Measurements from ENCODE around the gene PLXND1. TPM values are rescaled to one million over a fixed set of nuclear protein-coding genes. Genes with fewer than 3 reads are reported as not detected.

Gene PLXND1
- polyA plus RNA-seq, 1 donor from 2014 or later = 0.05 TPM

GRCh38 chr3:129519449-129519848 is 87.0 kb downstream of the PLXND1 start:
- Histone ChIP-seq H3K36me3 (ENCODE audit: insufficient read depth, low read length) (no peaks in the 10 kb centered on the region), H3K9ac (ENCODE audit: low read length) (no peak overlapping the region), H3F3A (ENCODE audit: insufficient read depth, low read length, poor library complexity, severe bottlenecking) (no peaks in the 10 kb centered on the region), H4K20me1 (ENCODE audit: insufficient read depth) (no peaks in the 10 kb centered on the region), H3K4me2 (ENCODE audit: low read length) (no peak overlapping the region), H3K9me3 (ENCODE audit: low read length) (no peaks in the 10 kb centered on the region), H3K9me2 (ENCODE audit: insufficient read depth, low read length) (no peaks in the 10 kb centered on the region), H3K27ac (ENCODE audit: low read length) (no peak overlapping the region), H3K79me2 (replicated peaks; ENCODE audit: insufficient read depth, low read length) (no peaks in the 10 kb centered on the region), H3K4me3 (ENCODE audit: low read length) (no peak overlapping the region), H2AFZ (ENCODE audit: low read depth, low read length) (no peak overlapping the region), H3K27me3 (ENCODE audit: insufficient read depth, low read depth, low read length) (no peaks in the 10 kb centered on the region)
- TF ChIP-seq MXI1 (conservative IDR thresholded peaks at IDR 0.05; ENCODE audit: poor library complexity, severe bottlenecking) = no peak
- TF ChIP-seq, protein P1, sequence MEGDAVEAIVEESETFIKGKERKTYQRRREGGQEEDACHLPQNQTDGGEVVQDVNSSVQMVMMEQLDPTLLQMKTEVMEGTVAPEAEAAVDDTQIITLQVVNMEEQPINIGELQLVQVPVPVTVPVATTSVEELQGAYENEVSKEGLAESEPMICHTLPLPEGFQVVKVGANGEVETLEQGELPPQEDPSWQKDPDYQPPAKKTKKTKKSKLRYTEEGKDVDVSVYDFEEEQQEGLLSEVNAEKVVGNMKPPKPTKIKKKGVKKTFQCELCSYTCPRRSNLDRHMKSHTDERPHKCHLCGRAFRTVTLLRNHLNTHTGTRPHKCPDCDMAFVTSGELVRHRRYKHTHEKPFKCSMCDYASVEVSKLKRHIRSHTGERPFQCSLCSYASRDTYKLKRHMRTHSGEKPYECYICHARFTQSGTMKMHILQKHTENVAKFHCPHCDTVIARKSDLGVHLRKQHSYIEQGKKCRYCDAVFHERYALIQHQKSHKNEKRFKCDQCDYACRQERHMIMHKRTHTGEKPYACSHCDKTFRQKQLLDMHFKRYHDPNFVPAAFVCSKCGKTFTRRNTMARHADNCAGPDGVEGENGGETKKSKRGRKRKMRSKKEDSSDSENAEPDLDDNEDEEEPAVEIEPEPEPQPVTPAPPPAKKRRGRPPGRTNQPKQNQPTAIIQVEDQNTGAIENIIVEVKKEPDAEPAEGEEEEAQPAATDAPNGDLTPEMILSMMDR (IDR thresholded peaks at IDR 0.05; ENCODE audit: poor library complexity, severe bottlenecking) = no peak
- TF ChIP-seq TAF1 (IDR thresholded peaks at IDR 0.05; ENCODE audit: low read depth) = no peak

DNA sequence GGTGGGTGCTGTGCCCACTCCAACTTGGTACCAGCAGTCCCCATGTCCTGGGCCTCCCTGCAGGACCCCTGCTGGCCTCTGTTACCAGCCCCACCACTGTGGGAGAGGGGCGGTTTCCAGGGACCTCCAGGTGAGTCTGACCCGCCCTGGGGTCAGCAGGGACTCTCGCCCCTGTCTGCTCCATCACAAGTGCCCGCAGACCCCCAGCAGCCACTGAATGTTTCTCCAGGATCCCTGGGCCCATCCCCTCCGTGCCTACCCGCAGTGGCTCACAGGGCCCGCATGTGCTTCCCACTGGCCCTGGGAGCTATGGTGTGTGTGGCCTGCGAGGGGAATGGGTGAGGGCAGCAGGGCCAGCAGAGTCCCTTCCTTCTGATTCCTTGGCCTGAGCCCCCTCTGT is 87.9 kb downstream of the PLXND1 start:
- no peaks in the 10 kb centered on the region for H4K20me1 ChIP-seq (ENCODE audit: insufficient read depth)
- H3K79me2 ChIP-seq (replicated peaks; ENCODE audit: insufficient read depth, low read length) = no peaks in the 10 kb centered on the region
- no peak overlapping the region for H3K27ac ChIP-seq (ENCODE audit: low read length)
- no peak overlapping the region for H3K4me2 ChIP-seq (ENCODE audit: low read length)
- no peak overlapping the region for H3K9ac ChIP-seq (ENCODE audit: low read length)
- H3K27me3 ChIP-seq (ENCODE audit: insufficient read depth, low read depth, low read length) = no peaks in the 10 kb centered on the region
- no peaks in the 10 kb centered on the region for H3K9me2 ChIP-seq (ENCODE audit: insufficient read depth, low read length)
- no peaks in the 10 kb centered on the region for H3K9me3 ChIP-seq (ENCODE audit: low read length)
- H3K36me3 ChIP-seq (ENCODE audit: insufficient read depth, low read length) = no peaks in the 10 kb centered on the region
- TF ChIP-seq EP300 (conservative IDR thresholded peaks at IDR 0.05; ENCODE audit: poor library complexity, severe bottlenecking) = no peak
- TF ChIP-seq EZH2 (IDR thresholded peaks at IDR 0.05; ENCODE audit: borderline replicate concordance, insufficient read depth, low read length, poor library complexity, severe bottlenecking) = no peak
- TF ChIP-seq POLR2AphosphoS5 (IDR thresholded peaks at IDR 0.05) = no peak
- TF ChIP-seq, protein P1 (IDR thresholded peaks at IDR 0.05; ENCODE audit: poor library complexity, severe bottlenecking) = no peak
- TF ChIP-seq RAD21 (conservative IDR thresholded peaks at IDR 0.05) = no peak
- TF ChIP-seq SMC3 (conservative IDR thresholded peaks at IDR 0.05; ENCODE audit: poor library complexity) = no peak
- TF ChIP-seq, protein P2, sequence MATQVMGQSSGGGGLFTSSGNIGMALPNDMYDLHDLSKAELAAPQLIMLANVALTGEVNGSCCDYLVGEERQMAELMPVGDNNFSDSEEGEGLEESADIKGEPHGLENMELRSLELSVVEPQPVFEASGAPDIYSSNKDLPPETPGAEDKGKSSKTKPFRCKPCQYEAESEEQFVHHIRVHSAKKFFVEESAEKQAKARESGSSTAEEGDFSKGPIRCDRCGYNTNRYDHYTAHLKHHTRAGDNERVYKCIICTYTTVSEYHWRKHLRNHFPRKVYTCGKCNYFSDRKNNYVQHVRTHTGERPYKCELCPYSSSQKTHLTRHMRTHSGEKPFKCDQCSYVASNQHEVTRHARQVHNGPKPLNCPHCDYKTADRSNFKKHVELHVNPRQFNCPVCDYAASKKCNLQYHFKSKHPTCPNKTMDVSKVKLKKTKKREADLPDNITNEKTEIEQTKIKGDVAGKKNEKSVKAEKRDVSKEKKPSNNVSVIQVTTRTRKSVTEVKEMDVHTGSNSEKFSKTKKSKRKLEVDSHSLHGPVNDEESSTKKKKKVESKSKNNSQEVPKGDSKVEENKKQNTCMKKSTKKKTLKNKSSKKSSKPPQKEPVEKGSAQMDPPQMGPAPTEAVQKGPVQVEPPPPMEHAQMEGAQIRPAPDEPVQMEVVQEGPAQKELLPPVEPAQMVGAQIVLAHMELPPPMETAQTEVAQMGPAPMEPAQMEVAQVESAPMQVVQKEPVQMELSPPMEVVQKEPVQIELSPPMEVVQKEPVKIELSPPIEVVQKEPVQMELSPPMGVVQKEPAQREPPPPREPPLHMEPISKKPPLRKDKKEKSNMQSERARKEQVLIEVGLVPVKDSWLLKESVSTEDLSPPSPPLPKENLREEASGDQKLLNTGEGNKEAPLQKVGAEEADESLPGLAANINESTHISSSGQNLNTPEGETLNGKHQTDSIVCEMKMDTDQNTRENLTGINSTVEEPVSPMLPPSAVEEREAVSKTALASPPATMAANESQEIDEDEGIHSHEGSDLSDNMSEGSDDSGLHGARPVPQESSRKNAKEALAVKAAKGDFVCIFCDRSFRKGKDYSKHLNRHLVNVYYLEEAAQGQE (IDR thresholded peaks at IDR 0.05; ENCODE audit: borderline replicate concordance) = no peak
- no peak for TF ChIP-seq TAF1 (IDR thresholded peaks at IDR 0.05; ENCODE audit: low read depth)
- TF ChIP-seq MXI1 (conservative IDR thresholded peaks at IDR 0.05; ENCODE audit: poor library complexity, severe bottlenecking) = no peak
- no peaks in the 10 kb centered on the region for H3F3A ChIP-seq (ENCODE audit: insufficient read depth, low read length, poor library complexity, severe bottlenecking)
- no peak overlapping the region for H2AFZ ChIP-seq (ENCODE audit: low read depth, low read length)
- H3K4me3 ChIP-seq (ENCODE audit: low read length) = no peak overlapping the region
